Spleen (tissue), 11 donors: ENCODE measurements around the gene GUCY1A2. TPM values are rescaled to one million over a fixed set of nuclear protein-coding genes. Genes with fewer than 3 reads are reported as not detected.

Experiments
- DNase-seq: peaks from one replicate; pipeline ENCODE4 v3.0.0-alpha.2; 2020
- H3K27ac ChIP-seq, 8 donors: fragments of 200-600 bp; sonication (generic) in 7 of 8; 1 replicate in 4 of 8; 2 replicates in 4 of 8; pipeline versions ENCODE4 v1.5.0 to v1.8.0; 2016 to 2021; ENCODE audit warnings: inconsistent platforms in 4 of 8, mild to moderate bottlenecking in 4 of 8, moderate library complexity in 1 of 8
- H3K27me3 ChIP-seq, 7 donors: fragments of 200-600 bp; sonication (generic) in 6 of 7; replicated peaks in 1 of 7; 1 replicate in 4 of 7; 2 replicates in 3 of 7; pipeline versions ENCODE4 v1.5.0 to v1.8.0; 2016 to 2021; ENCODE audit warnings: inconsistent platforms in 3 of 7, mild to moderate bottlenecking in 1 of 7
- H3K36me3 ChIP-seq, 6 donors: fragments of 200-600 bp; sonication (generic) in 5 of 6; 1 replicate in 4 of 6; 2 replicates in 2 of 6; pipeline versions ENCODE4 v1.5.0 to v1.8.0; 2016 to 2021; ENCODE audit warnings: inconsistent platforms in 2 of 6
- H3K4me1 ChIP-seq, 6 donors: fragments of 200-600 bp; sonication (generic) in 5 of 6; 1 replicate in 3 of 6; 2 replicates in 3 of 6; pipeline versions ENCODE4 v1.5.0 to v1.8.0; 2016 to 2021; ENCODE audit warnings: inconsistent platforms in 3 of 6
- H3K4me3 ChIP-seq, 8 donors: fragments of 200-600 bp; sonication (generic) in 7 of 8; 1 replicate in 4 of 8; 2 replicates in 4 of 8; pipeline versions ENCODE4 v1.5.0 to v1.8.0; 2016 to 2021; ENCODE audit warnings: inconsistent platforms in 4 of 8, mild to moderate bottlenecking in 4 of 8, moderate library complexity in 2 of 8
- H3K9me3 ChIP-seq, 8 donors: fragments of 200-600 bp; sonication (generic) in 7 of 8; 1 replicate in 4 of 8; 2 replicates in 4 of 8; pipeline versions ENCODE4 v1.5.0 to v1.8.0; 2016 to 2021; ENCODE audit warnings: inconsistent platforms in 4 of 8
- POLR2A ChIP-seq, 3 donors: fragments of 450-650 bp; IDR thresholded peaks; one replicate each; pipeline ENCODE4 v1.5.1; 2017; ENCODE audit warnings: antibody characterized with exemption in 3 of 3, mild to moderate bottlenecking in 1 of 3
- POLR2AphosphoS5 ChIP-seq, 3 donors: sonication (generic); formaldehyde crosslinking; IDR thresholded peaks; one replicate each; pipeline ENCODE4 v1.5.1; 2017; ENCODE audit warnings: antibody characterized with exemption in 3 of 3
- WGBS, 5 donors: extraction: QIAGEN DNeasy Blood & Tissue Kit in 3 of 5; methylation state at CpG; one replicate each; pipeline versions ENCODE4 v1.1.5 to v1.1.7; 2013 to 2018; 5-methylcytosine and 5-hydroxymethylcytosine counted together
- intact Hi-C: fragments of 100-400 bp; cut with DNase I; formaldehyde crosslinking; loops from one replicate; pipeline ENCODE4 v1.15.0; 2023; ENCODE audit warnings: low total_unique reads
- polyA plus RNA-seq, 3 donors: library from polyadenylated mRNA; stranded (reverse); fragments of 200-250 nt; gene quantifications; one replicate each; pipeline ENCODE4 v1.2.1, GENCODE V29; 2013
- total RNA-seq, 7 donors: library from RNA; depleted of rRNA in 3 of 7; stranded (reverse); fragments of >200 nt in 3 of 7; fragmentation: NEBNext Ultra II Directional in 4 of 7; extraction: Animal tissue kit (Norgen Biotek cat#: 25700) in 4 of 7; gene quantifications; one replicate each; pipeline versions ENCODE4 v1.1.0 to v1.2.1, GENCODE V29; 2016 to 2021
- TF ChIP-seq, protein P1 (sequence below), 11 experiments: fragments of 200-600 bp in 7 of 11; fragments of 450-650 bp in 4 of 11; sonication (generic) in 4 of 11; IDR thresholded peaks in 8 of 11; conservative IDR thresholded peaks in 3 of 11; 1 replicate in 7 of 11; 2 replicates in 4 of 11; pipeline versions ENCODE4 v1.4.0 to v1.8.0; 2016 to 2021; ENCODE audit warnings: antibody characterized with exemption in 11 of 11, inconsistent platforms in 4 of 11, mild to moderate bottlenecking in 1 of 11
- donor health status: healthy with polysubstance abuse.
- donor health status: DM: no; HTN: no; CAD: no; lungs with moderate emphysema.
- donor health status: DM: no; HTN: no; CAD: no.
- donor health status: Bipolar disorder and iron deficiency.
- donor health status: healthy.
- donor health status: DM: no; HTN: no; CAD: no.
- donor health status: DM: yes; HTN: yes; CAD: no.

GUCY1A2 gene
- total and polyA plus RNA-seq, 10 donors = 0.32 to 64.0 (median 17.6) TPM

DNA sequence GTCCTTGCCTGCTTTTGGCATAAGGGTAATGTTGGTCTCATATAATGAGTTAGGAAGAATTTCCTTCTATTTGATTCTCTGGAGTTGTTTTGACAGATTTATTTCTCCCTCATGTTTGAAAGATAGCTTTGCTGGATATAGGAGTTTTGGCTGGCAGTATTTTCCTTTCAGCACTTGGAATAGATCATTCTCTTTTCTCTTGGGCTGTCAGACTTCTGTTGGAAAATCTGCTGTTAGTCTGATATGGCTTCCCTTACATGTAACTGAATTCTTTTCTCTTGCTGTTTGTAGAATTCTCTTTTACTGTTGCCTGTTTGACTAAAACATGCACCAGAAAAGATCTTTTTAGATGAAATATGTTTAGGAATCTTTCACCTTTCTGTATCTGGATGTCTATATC, 165.5 kb downstream of the GUCY1A2 start:
- no peak for DNase-seq
- Histone ChIP-seq H3K4me3 (no peak overlapping the region), H3K27ac (no peak overlapping the region), H3K4me1 (no peaks in the 10 kb centered on the region), H3K36me3 (no peaks in the 10 kb centered on the region), H3K27me3 (no peaks in the 10 kb centered on the region), H3K9me3 (peaks cover 0 to 38% (median 16%) of the 10 kb centered on the region in 8 donors)
- TF ChIP-seq POLR2AphosphoS5 (IDR thresholded peaks at IDR 0.05) (no peak), POLR2A (IDR thresholded peaks at IDR 0.05) (no peak)
- TF ChIP-seq, protein P1, sequence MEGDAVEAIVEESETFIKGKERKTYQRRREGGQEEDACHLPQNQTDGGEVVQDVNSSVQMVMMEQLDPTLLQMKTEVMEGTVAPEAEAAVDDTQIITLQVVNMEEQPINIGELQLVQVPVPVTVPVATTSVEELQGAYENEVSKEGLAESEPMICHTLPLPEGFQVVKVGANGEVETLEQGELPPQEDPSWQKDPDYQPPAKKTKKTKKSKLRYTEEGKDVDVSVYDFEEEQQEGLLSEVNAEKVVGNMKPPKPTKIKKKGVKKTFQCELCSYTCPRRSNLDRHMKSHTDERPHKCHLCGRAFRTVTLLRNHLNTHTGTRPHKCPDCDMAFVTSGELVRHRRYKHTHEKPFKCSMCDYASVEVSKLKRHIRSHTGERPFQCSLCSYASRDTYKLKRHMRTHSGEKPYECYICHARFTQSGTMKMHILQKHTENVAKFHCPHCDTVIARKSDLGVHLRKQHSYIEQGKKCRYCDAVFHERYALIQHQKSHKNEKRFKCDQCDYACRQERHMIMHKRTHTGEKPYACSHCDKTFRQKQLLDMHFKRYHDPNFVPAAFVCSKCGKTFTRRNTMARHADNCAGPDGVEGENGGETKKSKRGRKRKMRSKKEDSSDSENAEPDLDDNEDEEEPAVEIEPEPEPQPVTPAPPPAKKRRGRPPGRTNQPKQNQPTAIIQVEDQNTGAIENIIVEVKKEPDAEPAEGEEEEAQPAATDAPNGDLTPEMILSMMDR (IDR thresholded peaks at IDR 0.05 in 8 of 11, conservative IDR thresholded peaks at IDR 0.05 in 3 of 11) = no peak
- intact Hi-C loops = no loop called here

GRCh38 chr11:106848526-106848925, 169.8 kb downstream of the GUCY1A2 start:
- intact Hi-C loops = no loop called here
- no peak overlapping the region for H3K27ac ChIP-seq
- no peaks in the 10 kb centered on the region for H3K36me3 ChIP-seq
- H3K9me3 ChIP-seq = peaks cover 0 to 16% (median 11%) of the 10 kb centered on the region in 8 donors
- TF ChIP-seq, protein P1 (IDR thresholded peaks at IDR 0.05 in 8 of 11, conservative IDR thresholded peaks at IDR 0.05 in 3 of 11) = no peak
- TF ChIP-seq POLR2A (IDR thresholded peaks at IDR 0.05) (no peak), POLR2AphosphoS5 (IDR thresholded peaks at IDR 0.05) (no peak)
- no peak for DNase-seq
- H3K4me3 ChIP-seq = no peak overlapping the region
- no peaks in the 10 kb centered on the region for H3K27me3 ChIP-seq
- H3K4me1 ChIP-seq = no peaks in the 10 kb centered on the region

- no peaks in the 10 kb centered on the region for H3K36me3 ChIP-seq
- no peak for DNase-seq
- no peaks in the 10 kb centered on the region for H3K27me3 ChIP-seq
- H3K27ac ChIP-seq = no peak overlapping the region
- H3K4me3 ChIP-seq = no peak overlapping the region
- intact Hi-C loops = no loop called here
- no peak for TF ChIP-seq POLR2AphosphoS5 (IDR thresholded peaks at IDR 0.05)
- TF ChIP-seq, protein P1 (IDR thresholded peaks at IDR 0.05 in 8 of 11, conservative IDR thresholded peaks at IDR 0.05 in 3 of 11) = no peak
- no peak for TF ChIP-seq POLR2A (IDR thresholded peaks at IDR 0.05)
- H3K4me1 ChIP-seq = no peaks in the 10 kb centered on the region
- peaks cover 0 to 9% (median 0%) of the 10 kb centered on the region in 8 donors for H3K9me3 ChIP-seq
Measured at GRCh38 chr11:106842134-106842533, 176.1 kb downstream of the GUCY1A2 start.

DNA sequence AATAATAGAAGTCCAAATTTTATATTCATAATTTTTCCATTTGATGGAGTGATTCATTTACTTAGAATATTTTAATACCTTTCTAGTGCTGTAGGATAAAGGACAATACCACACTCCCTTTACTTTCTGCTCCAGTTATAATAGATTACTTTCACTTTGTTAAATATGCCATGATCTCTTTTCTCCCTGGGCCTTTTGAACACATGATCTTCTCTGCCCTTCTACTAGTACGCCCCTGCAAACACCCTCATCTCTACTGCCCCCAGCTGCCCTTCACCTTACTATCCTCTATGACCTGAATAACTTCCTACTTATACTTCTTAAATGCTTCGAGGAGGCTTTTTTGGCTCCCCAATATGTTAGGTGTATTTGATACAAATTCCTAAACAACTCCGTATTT, 177.3 kb downstream of the GUCY1A2 start:
- peaks cover 0 to 5% (median 0%) of the 10 kb centered on the region in 8 donors for H3K9me3 ChIP-seq
- WGBS, 5 donors = 60 to 78% (median 66%) methylated on average over 3 of the region's 3 CpGs
- intact Hi-C loops = no loop called here
- no peaks in the 10 kb centered on the region for H3K27me3 ChIP-seq
- no peak for DNase-seq
- TF ChIP-seq, protein P1 (IDR thresholded peaks at IDR 0.05 in 8 of 11, conservative IDR thresholded peaks at IDR 0.05 in 3 of 11) = no peak
- TF ChIP-seq POLR2AphosphoS5 (IDR thresholded peaks at IDR 0.05) (no peak), POLR2A (IDR thresholded peaks at IDR 0.05) (no peak)
- H3K4me1 ChIP-seq = no peaks in the 10 kb centered on the region
- no peak overlapping the region for H3K27ac ChIP-seq
- H3K4me3 ChIP-seq = no peak overlapping the region
- no peaks in the 10 kb centered on the region for H3K36me3 ChIP-seq
